NOMO-1 (cell line): ENCODE results near the gene NR2C2.
A peak's percentile ranks its signal among the peaks of the same experiment; 100 is the strongest.

Source experiments
- DNase-seq, 2 experiments: peaks; one replicate each; lab custom pipeline; 2025; ENCODE audit not compliant: unreplicated experiment in 2 of 2; lab: John Stamatoyannopoulos, UW

NR2C2 gene

GRCh38 chr3:15094187-15094875 is 146.9 kb downstream of the NR2C2 start:
- DNase-seq, result no peak

DNA sequence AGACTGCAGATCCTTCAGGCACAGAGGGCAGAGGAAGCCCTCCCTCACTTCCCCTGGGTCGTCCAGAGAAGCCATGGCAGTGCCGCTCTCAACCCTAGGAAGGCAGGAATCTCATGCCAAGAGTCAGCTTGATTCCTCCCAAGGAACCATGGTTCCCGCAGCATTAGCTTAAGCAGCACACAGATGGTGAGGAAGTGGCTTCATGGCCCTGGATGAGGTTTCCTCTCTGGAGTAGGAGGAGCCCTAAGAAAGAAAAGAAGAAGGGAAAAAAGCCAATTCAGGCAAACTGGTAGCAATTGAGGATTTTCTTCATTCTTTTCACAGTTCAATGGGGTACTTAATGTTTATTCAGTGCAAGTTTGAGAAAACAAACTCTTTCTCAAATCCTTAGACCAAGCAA is 148.7 kb downstream of the NR2C2 start:
- no peak for DNase-seq

- peak; percentile 74 to 75 for DNase-seq
Observed at GRCh38 chr3:15097891-15098290, 150.5 kb downstream of the NR2C2 start.
